D721Med (cell line): ENCODE data around the gene ABHD12B.
"Not testable (repeated sequence)": the region's sequence is repeated elsewhere in the genome, so short reads cannot be mapped to it uniquely, and the experiment has no call there.

Experiments used
- DNase-seq: peaks from one replicate; pipeline ENCODE4 v3.0.0; 2011; ENCODE audit warnings: low spot score; ENCODE audit not compliant: insufficient read length
- FAIRE-seq: peaks from 2 replicates; lab custom pipeline; 2011; peaks lifted over from hg19 to GRCh38; lab: Jason Lieb, UNC
- TF ChIP-seq, protein P1 (sequence below): IDR thresholded peaks from 2 replicates; pipeline ENCODE4 v1.5.1; 2012; ENCODE audit warnings: mild to moderate bottlenecking, control low read depth; ENCODE audit not compliant: insufficient read depth; ENCODE audit errors: missing control alignments

ABHD12B gene

DNA sequence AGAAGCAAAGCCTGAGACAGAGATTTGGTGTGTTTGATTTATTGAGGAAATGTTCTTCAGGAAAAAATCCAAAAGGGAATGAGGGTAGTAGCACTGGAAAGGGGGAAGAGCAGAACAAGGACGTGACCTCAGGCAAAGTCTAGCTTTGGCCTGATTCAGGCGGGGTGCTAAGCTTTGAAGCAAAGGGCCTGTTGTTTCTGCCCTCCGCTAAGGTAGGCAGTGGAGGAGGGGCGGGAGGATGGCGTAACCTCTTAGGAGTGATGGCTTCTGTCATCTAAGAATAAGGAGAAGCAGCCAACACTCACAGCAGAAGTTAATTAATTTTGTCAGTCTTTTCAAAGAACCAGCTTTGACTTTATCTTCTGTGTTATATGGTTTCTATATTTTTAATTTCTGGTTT lies 20.4 kb downstream of the ABHD12B start:
- FAIRE-seq (no peak), DNase-seq (no peak)
- TF ChIP-seq, protein P1, sequence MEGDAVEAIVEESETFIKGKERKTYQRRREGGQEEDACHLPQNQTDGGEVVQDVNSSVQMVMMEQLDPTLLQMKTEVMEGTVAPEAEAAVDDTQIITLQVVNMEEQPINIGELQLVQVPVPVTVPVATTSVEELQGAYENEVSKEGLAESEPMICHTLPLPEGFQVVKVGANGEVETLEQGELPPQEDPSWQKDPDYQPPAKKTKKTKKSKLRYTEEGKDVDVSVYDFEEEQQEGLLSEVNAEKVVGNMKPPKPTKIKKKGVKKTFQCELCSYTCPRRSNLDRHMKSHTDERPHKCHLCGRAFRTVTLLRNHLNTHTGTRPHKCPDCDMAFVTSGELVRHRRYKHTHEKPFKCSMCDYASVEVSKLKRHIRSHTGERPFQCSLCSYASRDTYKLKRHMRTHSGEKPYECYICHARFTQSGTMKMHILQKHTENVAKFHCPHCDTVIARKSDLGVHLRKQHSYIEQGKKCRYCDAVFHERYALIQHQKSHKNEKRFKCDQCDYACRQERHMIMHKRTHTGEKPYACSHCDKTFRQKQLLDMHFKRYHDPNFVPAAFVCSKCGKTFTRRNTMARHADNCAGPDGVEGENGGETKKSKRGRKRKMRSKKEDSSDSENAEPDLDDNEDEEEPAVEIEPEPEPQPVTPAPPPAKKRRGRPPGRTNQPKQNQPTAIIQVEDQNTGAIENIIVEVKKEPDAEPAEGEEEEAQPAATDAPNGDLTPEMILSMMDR = no peak

DNA sequence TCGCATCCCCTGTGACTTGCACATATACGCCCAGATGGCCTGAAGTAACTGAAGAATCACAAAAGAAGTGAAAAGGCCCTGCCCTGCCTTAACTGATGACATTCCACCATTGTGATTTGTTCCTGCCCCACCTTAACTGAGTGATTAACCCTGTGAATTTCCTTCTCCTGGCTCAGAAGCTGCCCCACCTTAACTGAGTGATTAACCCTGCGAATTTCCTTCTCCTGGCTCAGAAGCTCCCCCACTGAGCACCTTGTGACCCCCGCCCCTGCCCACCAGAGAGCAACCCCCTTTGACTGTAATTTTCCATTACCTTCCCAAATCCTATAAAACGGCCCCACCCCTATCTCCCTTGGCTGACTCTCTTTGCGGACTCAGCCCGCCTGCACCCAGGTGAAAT lies 24.6 kb downstream of the ABHD12B start:
- not testable (repeated sequence) for DNase-seq, FAIRE-seq

DNA sequence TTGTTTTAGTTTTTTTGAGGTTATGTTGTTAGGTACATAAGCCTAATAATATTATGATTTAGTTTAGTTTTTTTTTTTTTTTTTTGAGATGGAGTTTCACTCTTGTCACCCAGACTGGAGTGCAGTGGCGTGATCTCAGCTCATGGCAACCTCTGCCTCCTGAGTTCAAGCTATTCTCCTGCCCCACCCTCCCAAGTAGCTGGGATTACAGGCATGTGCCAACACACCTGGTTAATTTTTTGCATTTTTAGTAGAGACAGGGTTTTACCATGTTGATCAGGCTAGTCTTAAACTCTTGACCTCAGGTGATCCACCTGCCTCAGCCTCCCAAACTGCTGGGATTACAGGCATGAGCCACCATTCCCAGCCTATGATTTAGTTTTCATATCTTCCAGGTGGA lies 25.2 kb downstream of the ABHD12B start:
- FAIRE-seq, DNase-seq: not testable (repeated sequence)

DNA sequence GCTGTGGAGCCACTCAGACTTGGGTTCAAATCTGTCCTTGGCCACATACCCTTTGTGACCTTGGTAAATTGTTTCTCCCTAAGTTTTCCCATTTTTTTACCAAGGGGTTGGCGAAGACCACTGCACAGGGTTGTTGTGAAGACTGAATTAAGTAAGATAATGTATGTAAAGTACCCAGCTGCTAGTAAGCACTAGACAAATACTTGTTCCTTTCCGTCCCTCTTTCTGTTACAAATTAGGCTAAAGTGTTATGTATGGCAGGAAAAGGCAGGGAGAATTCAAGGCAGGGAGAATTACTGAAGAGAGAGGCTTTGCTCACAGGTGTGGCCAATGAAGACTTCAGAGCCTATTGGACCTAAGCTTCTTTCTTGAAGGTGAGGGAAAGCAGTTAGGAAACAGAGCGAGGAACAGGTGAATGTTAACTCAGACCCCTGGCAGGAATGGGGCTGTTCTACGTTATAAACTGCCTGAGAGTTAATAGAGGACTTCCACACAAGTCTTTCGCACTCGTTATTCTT lies 25.9 kb downstream of the ABHD12B start:
- TF ChIP-seq, protein P1 = no peak
- DNase-seq (no peak), FAIRE-seq (no peak)

DNA sequence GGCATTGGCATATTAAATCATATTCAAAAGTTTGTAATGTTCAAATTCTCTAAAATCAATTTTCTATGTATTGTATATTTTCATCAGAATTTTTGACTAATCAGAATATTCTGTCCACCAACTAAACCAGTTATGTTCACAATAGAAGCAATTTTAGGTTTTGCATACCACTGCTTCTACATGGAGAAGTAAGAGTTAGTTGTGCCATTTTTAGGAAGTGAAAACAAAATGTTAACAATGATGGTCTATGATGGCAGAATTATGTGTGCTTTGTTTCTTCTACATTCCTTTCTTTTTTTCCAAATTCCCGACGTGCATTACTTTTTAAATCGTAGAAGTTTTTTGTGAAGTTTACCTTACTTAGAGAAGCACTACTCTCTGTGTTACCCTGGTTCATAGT lies 29.5 kb downstream of the ABHD12B start:
- FAIRE-seq (no peak), DNase-seq (no peak)
- TF ChIP-seq, protein P1 = no peak

DNA sequence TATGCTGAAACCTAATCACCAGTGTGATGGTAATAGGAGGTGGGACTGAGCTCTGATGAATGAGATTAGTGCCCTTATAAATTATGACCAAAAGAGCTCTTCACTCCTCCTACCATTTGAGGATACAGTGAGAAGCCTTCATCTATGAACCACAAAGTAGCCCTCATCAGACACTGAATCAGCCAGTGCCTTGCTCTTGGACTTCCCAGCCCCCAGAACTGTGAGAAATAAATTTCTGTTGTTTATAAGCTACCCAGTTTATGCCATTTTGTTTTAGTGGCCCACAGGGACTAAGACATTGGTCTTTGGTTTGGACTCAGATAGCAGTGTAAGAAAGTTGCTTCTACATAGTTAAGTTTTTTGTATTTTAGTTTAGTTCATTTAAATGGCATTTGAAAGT lies 32.9 kb downstream of the ABHD12B start:
- TF ChIP-seq, protein P1 = no peak
- DNase-seq (no peak), FAIRE-seq (no peak)

DNA sequence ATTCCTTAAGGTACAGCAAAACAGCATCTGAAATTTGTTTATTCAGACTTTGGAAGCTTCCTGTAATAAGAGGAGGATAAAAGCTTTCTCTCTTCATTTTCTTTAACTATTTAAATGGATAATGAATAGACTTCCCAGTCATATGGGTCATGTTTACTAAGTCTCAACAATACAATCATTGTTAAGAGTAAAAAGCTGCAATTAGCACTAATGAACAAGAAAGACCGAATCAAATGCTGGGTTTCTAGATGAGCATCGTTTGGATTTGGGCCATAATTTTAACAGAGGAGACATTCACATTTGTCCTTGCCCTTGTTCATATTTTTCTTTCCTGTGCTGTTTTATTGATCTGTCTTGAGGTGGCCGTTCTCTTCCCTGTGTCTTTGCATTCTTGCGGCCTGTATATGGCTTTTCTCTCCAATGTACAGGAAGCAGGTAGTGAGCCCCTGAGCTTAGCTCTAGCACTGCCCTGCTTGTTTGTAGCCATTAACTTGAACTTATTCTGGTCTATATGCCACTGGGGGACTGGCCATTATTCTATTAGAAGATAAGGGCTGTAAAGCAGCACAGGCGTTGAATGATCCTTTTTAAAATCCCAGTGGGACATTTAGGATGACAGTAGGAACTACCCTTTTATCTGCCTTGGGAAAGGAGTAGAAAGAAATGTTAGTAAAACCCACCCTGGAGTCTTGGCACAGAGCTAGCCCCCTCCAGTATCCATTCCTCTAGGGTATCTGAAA lies 34.6 kb downstream of the ABHD12B start:
- TF ChIP-seq, protein P1 = no peak
- no peak for FAIRE-seq
- no peak for DNase-seq
